Stimulated activated CD8-positive, alpha-beta memory T cell treated with anti-CD3 and anti-CD28 coated beads, Interleukin-4, amount 100 ng/mL, for 48 hours (primary cell): ENCODE results near the gene UXT.
"Not testable (repeated sequence)": the region's sequence is repeated elsewhere in the genome, so short reads cannot be mapped to it uniquely, and the experiment has no call there.

Source experiments
- DNase-seq: peaks from one replicate; pipeline ENCODE4 v3.0.0-alpha.2; 2020

The UXT gene

GRCh38 chrX:47613082-47613481 lies 45.9 kb downstream of the UXT start:
- no peak for DNase-seq

GRCh38 chrX:47612418-47612817 lies 46.6 kb downstream of the UXT start:
- no peak for DNase-seq

GRCh38 chrX:47611926-47612325 lies 47.1 kb downstream of the UXT start:
- no peak for DNase-seq

DNA sequence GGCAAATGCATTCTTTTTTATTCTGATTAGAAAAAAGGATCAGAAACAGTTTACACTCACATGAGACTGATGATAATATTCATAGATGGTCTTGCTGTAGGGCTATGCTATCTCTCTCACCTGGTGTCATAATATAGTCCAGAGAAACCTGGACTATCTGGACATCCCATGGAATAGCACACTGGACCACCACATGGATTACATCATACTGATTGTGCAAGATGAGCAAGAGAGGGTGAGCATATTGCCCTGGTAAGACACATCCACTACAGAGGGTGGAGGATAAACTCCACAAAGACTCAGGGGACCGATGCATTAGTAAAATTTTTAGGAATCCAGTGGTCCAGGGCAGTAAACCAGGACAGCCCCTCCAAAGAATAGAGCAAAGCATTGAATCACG lies 47.5 kb downstream of the UXT start:
- no peak for DNase-seq

DNA sequence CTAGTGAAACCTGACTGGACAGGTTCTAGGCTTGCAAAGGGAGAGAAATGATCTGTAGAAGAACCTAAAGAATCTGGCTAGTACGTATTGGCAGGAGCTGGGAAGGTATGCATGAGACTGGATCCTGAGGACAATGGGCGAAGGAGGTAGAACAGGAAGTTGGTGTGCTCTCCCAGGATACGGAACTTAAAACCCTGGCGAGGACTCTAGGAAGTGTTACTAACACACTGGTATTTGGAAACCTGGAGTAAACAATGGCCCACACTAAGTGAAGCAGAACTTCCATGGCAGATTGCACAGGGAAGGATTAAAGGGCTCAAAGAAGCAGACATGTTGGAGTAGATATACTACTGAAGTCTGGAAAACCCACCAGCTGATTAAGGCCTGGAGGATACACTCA lies 48.5 kb downstream of the UXT start:
- no peak for DNase-seq

DNA sequence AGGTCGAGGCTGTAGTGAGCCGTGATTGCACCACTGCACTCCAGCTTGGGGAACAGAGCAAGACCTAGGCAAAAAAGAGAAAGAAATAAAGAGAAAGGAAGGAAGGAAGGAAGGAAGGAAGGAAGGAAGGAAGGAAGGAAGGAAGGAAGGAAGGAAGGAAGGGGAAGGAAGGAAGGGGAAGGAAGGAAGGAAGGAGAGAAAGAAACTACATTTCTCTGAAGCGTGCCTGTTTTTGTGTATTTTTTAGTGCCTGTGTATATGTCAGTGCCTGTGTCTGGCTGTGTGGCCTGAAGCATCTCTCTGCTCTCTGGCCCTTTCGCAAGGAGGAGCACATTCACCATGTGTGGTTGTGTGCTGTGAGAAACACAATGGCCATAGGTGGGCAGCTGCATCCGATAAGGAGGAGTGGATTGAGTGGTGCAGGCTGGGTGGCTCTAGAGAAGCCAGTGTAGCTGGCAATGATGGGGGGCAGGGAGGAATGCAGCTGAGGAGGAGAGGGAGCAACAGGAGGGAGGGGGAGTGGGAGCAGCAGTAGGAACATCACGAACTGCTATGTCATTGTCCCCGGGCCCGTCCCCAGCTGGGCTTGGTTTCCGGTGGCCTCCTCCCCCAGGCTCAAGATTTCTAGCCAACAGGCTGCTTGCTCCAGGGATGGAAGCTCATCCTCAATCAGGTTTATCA lies 50.7 kb downstream of the UXT start:
- DNase-seq = no peak

GRCh38 chrX:47607091-47607490 lies 51.9 kb downstream of the UXT start:
- DNase-seq = no peak

GRCh38 chrX:47605024-47605423 lies 54.0 kb downstream of the UXT start:
- no peak for DNase-seq

DNA sequence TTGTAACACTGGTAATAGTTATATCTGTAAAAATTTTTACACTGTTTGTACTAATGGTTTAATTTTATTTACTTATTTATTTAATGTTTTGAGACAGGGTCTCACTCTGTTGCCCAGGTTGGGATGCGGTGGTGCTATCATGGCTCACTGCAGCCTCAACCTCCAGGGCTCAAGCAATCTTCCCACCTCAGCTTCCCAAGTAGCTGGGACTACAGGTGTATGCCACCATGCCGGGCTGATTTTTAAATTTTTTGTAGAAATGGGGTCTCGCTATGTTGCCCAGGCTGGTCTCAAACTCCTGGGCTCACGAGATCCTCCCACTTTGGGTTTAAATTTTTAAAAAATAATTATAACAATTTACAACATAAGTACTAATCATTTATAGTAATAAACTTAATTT lies 55.9 kb downstream of the UXT start:
- DNase-seq = not testable (repeated sequence)
